Posterior vena cava (tissue), 2 donors: ENCODE data around the gene ATG2B. TPM values are rescaled to one million over a fixed set of nuclear protein-coding genes. Genes with fewer than 3 reads are reported as not detected.

Experiments
- DNase-seq: peaks from one replicate; pipeline ENCODE4 v3.0.0-alpha.2; 2020; ENCODE audit warnings: low spot score
- intact Hi-C, 2 donors: fragments of 100-400 bp; cut with DNase I; formaldehyde crosslinking; loops; one replicate each; pipeline versions ENCODE4 v1.14.1 to v1.14.2; 2022 to 2023
- total RNA-seq, 2 donors: library from RNA; stranded (reverse); fragmentation: NEBNext Ultra II Directional; extraction: Animal tissue kit (Norgen Biotek cat#: 25700); gene quantifications; one replicate each; pipeline ENCODE4 v1.2.1, GENCODE V29; 2021
- donor health status: DM: yes; HTN: yes; CAD: no.
- donor health status: DM: yes; HTN: yes; CAD: no.

Gene ATG2B
- total RNA-seq, 2 donors from 2014 or later, result 20.6 to 22.6 TPM

DNA sequence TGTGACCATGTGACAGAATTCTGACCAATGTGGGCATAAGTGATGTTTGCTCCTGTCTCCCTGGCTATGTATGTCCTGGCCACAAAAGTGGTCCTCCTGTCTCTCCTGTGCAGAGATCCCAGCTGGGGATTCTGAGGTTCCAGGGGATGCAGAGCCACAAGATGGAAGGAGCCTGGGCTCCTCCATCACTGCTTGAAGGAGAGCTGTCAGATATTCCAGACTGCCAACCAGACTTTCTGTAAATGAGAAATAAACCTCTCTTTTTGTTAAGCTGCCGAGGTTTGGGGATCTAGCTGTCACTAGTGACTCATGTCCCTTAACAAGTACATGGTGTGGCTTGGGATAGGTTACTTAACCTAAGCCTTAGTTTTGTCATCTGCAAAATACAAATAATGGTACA, 85.3 kb downstream of the ATG2B start:
- DNase-seq, result no peak
- intact Hi-C loops, result loop anchor here (1.0 to 10.0 kb wide), 3 partner anchors 184 to 283 kb away; no protein-coding TSS in a partner anchor

- DNase-seq, result peak; percentile 92
- intact Hi-C loops, result loop anchor here (10.0 kb wide), 2 partner anchors 271 to 281 kb away; no protein-coding TSS in a partner anchor
These were observed 87.7 kb downstream of the ATG2B start for GRCh38 chr14:96275177-96276112.

DNA sequence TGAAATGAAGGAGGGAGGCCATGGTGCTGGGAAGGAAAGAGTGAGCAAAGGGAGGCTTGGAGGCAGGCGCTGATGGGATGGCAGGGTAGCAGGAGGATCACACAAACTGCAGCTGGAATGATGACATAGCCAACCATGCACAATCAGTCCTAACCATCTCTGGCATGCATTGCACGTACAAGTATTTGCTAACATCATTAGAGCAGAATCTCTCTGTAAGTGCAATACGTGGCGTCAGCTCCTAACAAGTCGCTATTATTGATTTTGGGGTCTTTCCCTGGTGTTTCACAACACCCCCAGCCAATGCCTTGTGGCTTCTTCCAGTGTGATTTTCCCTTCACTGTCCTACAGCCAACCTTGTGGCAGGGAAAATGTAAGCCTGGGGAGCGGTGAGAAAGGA, 88.6 kb downstream of the ATG2B start:
- DNase-seq, result no peak

DNA sequence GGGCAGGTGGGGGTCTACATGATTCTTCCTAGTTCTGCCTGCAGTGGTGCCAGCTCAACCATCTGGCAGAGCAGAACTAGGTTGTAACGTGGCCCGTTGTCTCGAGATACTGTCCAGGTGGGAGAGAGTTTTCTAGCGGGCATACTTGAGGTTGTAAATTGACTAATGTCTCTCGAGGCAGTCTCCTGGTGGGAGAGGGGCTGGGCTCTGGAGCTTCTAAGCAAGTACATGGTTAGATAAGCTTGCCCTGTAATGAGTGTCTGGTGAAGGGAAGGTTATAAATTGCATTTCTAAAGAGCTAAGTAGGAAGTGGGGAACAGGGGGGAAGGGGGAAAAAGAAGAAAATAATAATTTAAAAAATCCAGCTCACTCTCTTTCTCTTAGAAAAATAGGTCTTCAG, 89.0 kb downstream of the ATG2B start:
- DNase-seq, result no peak

More for the DNA sequence above, 88.6 kb downstream of the ATG2B start:
- intact Hi-C loops, result loop anchor here (5.0 to 10.0 kb wide), 3 partner anchors 172 to 280 kb away; no protein-coding TSS in a partner anchor

DNA sequence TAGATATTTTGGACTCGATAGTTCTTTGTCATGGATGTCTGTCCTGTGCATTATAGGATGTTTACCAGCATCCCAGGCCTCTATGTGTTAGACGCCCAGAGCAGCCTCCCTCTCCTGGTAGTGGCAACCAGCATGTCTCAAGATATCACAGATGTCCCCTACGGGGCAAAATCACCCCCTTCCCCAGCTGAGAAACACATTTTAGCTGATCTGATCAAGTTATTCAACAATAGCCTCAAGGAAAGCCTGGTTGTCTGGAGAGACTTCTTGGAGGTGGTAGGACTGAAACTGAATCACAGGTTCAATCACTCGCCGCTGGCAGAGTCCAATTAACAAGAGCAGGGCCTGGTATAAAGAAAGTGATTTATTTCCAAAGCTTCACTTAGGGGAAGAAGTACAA, 89.5 kb downstream of the ATG2B start:
- no peak for DNase-seq
- intact Hi-C loops, result loop anchor here (5.0 to 10.0 kb wide), 3 partner anchors 171 to 279 kb away; no protein-coding TSS in a partner anchor

More for the DNA sequence above, 89.0 kb downstream of the ATG2B start:
- intact Hi-C loops, result loop anchor here (5.0 to 10.0 kb wide), 3 partner anchors 172 to 279 kb away; no protein-coding TSS in a partner anchor

GRCh38 chr14:96272777-96273473, 90.2 kb downstream of the ATG2B start:
- intact Hi-C loops, result loop anchor here (5.0 to 10.0 kb wide), 3 partner anchors 171 to 278 kb away; no protein-coding TSS in a partner anchor

DNA sequence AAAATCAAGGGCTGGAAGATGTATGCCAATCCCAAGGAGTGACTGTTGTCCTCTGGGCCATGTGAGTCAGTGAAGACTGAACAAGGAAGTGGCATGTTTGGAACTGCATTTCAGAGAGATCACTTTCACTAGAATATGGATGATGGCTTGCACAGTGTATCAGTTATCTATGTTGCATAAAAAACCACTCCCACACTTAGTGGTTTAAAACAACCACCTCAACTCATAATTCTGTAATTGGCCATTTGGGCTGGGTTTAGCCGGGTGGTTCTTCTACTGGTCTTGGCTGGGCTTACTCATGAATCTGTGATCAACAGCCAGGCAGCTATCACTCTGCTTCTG, 91.7 kb downstream of the ATG2B start:
- intact Hi-C loops, result loop anchor here (5.0 to 10.0 kb wide), 3 partner anchors 169 to 277 kb away; no protein-coding TSS in a partner anchor
- no peak for DNase-seq

More at GRCh38 chr14:96272777-96273473, 90.2 kb downstream of the ATG2B start:
- DNase-seq, result no peak

DNA sequence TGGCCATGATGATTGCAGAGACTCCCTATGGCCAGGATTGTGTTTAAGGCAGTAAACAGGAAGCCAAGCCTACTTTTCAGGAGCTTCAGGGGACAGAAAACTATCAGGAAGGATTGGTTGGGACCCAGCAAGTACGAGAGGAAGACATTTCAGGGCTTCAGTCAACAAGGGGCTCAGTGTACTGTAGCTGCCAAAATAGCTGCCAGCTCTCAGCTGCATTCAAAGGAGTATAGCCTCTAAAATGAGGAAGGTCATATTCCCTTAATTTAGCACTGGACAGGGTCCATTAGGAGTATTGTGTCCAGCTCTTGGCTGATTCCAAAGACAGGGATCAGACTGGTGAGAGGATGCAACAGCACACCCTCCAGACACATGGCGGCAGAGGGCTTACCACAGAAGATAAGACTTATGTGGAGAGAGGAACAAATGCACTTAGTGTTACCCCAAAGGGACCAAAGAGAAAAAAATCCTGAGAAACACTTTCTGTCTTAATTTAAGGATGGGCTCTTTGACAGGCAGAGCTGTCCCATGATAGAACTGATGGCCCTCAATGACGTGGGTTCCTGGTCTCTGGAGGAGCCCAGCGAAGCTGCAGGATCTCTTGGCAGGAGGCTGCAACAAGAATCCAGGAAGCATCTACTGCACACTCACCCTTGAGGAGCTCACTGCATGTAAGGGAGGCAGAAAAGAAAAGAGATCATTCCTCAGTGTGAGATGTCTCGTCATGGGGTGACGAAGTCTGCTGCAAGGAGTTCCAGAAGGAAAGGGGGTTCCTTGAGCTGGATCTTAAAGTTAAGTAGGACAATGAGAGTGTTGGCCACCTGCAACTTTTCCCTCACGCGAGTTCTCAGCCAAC, 92.3 kb downstream of the ATG2B start:
- no peak for DNase-seq
- intact Hi-C loops, result loop anchor here (5.0 to 10.0 kb wide), 3 partner anchors 168 to 276 kb away; no protein-coding TSS in a partner anchor

GRCh38 chr14:96269359-96269710, 93.8 kb downstream of the ATG2B start:
- intact Hi-C loops, result no loop called here
- no peak for DNase-seq

DNA sequence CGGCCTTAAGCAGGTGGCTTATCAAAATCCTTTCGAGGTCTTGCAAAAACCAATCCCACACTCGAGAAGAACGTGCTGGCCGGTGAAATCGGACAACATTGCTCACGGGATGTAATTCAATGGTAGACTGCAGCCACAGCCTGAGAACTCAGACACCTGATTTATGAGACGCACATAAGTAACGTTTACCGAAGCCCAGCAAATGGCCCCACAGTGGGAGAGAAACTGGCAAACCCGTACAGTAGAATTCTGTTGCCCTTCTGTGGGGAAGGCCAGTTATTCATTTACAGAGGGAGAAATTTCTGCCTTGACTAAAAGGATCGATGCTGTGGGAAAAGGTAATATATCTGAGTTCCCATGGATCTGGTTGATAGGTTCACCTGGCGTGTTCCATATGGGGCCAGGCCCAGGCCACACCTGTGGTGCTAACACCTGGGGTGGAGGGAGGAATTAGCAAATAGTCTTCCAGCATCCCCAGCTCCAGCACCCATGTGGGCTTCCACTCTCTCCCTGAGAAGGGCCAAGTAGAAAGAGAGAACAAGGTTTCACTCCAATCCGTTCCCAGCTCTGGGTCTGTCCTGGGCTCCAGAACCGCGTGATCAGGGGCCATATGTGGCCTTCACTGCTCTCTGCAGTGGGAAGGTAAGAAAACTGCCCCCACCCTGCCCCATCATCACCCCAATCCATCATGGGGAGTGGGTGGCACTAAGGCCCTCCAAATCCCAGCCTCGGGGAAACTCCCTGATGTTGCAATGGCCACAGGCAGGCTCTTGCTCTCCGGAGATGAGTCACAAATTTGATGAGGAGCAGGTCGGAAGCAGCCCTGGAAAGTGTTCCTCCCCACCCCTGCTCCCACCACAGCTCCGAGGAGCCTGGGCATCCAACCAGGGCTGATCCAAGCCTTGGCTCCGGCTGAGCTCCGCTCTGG, 94.4 kb downstream of the ATG2B start:
- intact Hi-C loops, result no loop called here
- DNase-seq, result peak; percentile 90

GRCh38 chr14:96267916-96268315, 95.2 kb downstream of the ATG2B start:
- no peak for DNase-seq
- intact Hi-C loops, result no loop called here

DNA sequence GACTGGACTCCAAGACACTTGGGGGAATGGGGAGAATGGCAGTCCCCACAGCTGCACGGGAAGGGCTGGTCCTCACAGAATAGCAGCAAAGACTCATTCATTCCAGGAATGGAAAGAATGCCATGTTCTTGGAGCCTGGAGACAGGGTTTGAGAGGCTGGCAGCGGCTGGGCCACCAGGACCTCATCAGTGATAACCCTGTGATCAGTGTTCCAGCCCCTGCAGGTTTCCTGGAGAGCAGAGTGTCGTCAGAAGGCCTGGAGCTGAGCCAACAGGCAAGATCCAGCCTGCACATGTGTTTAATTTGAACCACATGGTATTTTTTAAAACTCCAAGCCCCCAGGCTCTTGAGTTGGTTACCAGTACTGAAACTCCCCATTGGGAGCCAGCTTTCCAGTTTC, 95.8 kb downstream of the ATG2B start:
- intact Hi-C loops, result no loop called here
- DNase-seq, result no peak

DNA sequence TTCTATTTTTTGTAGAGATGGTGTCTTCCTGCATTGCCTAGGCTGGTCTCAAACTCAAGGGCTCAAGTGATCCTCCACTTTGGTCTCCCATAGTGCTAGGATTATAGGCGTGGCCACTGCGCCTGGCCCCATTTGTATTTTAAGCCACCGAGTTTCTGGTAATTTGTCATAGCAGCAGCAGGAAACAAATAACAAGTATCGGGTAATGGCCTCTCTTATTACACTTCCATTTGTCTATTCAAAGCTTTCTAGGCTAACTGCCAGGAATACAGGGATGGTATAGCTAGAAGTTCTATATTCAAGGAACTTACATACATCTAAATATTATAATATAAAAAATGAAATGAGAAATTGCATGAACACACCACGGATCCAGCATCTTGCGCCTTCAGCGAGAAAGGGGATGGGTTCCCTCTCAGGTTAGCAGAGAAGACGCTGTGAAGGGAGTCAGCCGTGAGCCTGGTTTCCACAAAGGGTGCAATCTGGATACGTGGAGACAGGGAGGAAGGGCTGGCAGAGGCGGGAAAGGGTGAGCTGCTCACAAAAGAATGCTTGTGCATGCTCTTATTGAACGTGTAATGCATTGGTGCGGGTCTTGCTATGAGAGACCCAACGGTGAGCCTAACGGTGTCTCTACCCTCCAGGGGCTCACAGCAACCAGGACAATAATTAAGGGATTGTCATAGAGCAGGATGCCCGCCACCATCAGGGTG, 97.6 kb downstream of the ATG2B start:
- intact Hi-C loops, result no loop called here
- DNase-seq, result no peak

DNA sequence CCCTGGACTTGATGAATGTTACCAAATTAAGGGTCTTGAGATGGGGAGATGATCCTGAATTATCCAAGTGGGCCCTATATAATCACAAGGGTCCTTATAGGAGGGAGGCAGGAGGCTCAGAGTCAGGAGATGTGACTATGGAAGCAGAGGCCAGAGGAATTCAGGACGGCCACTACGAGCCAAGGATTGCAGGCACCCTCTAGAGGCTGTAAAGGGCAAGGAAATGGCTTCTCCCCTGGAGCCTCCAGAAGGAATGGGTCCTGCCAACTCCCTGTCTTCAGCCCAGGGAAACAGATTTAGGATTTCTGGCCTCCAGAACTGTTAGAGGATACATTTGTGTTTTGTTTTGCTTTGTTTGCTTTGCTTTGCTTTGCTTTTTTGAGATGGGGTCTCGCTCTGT, 98.3 kb downstream of the ATG2B start:
- intact Hi-C loops, result no loop called here
- no peak for DNase-seq

DNA sequence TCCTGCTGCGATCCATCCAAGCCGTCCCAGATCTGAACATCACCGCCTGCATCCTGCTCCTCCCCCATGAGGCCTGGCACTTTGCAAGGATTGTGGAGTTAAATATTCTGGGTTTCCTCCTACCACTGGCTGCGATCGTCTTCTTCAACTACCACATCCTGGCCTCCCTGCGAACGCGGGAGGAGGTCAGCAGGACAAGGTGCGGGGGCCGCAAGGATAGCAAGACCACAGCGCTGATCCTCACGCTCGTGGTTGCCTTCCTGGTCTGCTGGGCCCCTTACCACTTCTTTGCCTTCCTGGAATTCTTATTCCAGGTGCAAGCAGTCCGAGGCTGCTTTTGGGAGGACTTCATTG, 99.0 kb downstream of the ATG2B start:
- no peak for DNase-seq
- intact Hi-C loops, result no loop called here

DNA sequence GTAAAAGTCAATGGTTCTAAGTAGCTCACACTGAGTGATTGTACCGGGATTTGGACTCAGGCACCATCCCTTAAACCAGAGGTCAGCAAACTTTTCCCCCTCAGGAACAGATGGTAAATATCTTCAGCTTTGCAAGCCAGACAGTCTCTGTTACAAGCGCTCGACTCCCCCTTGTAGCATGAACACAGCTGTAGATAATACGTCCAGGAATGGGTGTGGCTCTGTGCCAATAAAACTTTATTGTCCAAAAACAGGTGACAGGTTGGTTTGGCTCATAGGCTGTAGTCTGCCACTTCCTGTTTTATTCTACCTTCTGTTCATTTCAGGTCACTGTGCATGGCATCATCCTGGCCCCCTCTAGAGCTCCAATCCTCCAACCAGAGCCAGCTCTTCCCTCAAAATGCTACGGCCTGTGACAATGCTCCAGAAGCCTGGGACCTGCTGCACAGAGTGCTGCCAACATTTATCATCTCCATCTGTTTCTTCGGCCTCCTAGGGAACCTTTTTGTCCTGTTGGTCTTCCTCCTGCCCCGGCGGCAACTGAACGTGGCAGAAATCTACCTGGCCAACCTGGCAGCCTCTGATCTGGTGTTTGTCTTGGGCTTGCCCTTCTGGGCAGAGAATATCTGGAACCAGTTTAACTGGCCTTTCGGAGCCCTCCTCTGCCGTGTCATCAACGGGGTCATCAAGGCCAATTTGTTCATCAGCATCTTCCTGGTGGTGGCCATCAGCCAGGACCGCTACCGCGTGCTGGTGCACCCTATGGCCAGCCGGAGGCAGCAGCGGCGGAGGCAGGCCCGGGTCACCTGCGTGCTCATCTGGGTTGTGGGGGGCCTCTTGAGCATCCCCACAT, 99.6 kb downstream of the ATG2B start:
- intact Hi-C loops, result no loop called here
- no peak for DNase-seq
